Measurements from ENCODE around the gene FBXO42. TPM values are rescaled to one million over a fixed set of nuclear protein-coding genes. Genes with fewer than 3 reads are reported as not detected.

Gene FBXO42
- total RNA-seq, 2 experiments from 2014 or later = 16.5 to 17.2 TPM

DNA sequence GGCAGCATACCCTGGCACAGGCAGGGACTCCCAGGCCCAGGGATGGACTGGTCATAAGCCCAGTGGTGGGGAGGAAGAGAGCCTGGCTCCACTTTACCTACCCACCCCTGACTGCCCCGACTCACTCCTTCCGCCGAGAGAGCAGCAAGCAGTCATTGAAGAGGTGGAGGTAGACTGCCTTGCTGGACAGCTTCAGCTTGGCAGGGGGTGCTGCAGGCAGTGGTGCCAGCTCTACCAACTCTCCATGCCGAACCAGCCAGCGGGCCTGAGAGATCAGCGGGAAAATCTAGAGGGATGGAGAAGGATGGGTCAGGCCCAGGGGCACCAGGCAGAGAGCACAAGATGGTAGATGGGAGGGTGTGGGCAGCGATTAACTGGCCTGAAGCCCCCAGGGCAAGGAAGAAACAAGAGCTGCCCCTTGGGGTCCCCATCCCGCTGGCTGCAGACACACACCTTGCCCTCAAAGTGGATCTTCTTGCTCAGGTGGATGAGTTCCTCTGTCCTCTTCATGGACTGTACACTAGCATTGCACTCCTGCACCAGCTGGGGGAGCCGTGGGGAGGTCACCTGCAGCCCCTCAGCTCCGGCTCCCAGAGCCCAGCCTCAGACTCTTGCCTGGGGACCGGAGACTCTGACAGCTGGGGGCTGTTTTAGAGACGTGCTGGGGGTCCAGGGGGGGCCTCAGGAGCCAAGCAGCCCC lies 147.5 kb downstream of the FBXO42 start:
- ChIA-PET POLR2A (no interaction called here), CTCF (interaction anchor here (1.3 to 2.1 kb wide), 2 partner anchors 33 to 40 kb away, joined by 4 to 6 read pairs; no protein-coding TSS in a partner anchor)

DNA sequence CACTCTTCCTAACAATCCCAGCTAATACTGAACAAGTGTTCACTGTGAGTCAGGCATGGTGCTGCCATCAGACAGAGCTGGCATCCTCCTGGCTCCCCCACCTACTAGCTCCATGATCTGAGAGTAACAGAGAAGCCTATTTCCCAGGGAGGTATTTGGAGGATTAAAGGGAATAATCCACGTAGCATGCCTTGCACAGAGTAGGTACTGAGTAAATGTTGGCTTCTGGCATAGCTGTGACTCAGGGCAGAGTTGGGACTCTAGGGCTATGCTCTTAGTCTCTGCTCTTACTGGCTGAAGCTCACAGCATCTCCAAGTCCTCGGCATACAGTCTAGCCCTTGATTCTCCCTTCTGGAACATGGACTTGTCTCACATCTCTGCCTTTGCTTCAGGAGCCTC lies 148.1 kb downstream of the FBXO42 start:
- ChIA-PET CTCF (interaction anchor here (1.3 to 2.1 kb wide), 2 partner anchors 34 to 40 kb away, joined by 4 to 6 read pairs; no protein-coding TSS in a partner anchor), POLR2A (no interaction called here)

DNA sequence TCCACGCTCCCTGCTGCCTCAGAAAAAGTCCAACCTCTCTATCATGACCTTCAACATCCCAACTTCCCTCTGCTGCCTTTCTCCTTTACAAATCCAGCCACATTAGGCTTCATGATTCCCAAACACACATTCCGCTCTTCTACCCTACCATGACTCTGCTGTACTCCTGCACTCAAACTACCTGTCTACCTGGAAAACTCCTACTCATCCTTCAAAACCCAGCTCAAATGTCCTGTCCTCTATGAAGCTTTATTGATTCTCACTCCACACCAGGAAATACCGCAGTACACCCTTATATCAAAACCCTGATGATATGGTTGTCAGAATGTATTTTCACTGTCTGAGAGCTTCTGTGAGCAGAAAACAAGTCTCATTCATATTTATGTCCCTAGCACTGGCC lies 148.7 kb downstream of the FBXO42 start:
- ChIA-PET CTCF (interaction anchor here (2.1 kb wide), 1 partner anchor 41 kb away, joined by 6 read pairs; no protein-coding TSS in a partner anchor), POLR2A (no interaction called here)

DNA sequence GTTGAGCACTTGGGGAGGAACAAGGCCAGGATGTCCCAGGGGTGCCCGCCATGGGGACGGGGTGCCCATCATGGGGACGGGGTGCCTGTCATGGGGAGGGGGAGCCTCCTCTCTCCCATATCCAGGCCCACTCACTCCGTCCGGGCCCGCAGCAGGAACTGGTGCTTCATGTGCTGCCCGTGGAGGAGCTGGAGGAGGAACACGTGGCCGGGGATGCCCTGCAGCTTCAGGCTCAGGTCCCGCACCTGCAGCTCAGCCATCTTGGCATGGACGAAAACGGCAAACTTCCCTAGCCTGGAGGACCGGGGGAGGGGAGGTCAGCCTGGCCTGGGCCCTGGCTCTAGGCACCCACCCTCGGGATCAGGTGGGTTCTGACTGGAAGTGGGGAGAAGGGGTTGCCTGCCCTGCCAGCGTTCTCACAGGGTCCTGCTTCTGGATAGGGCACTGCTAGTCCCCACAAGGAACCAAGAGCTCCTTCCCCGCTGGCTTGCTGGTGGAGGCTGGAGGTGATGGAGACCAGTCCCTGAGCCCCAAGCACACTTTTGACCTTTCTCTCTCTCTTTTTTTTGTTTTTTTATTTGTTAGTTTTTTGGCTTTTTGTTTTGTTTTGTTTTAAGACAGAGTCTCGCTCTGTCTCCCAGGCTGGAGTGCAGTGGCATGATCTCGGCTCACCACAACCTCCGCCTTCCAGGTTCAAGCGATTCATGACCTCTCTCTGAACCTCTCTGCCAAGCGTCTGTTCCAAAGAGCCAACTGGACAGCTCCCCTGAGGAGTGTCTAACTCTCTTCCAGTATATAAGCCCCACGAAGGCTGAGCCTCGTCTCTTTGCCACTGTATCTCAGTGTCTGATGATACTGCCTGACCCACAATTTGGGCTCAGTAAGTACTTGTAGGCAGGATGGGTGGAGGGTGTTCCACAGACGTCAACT lies 149.7 kb downstream of the FBXO42 start:
- ChIA-PET CTCF (interaction anchor here (1.5 kb wide), 1 partner anchor 42 kb away, joined by 4 read pairs; no protein-coding TSS in a partner anchor), POLR2A (no interaction called here)

DNA sequence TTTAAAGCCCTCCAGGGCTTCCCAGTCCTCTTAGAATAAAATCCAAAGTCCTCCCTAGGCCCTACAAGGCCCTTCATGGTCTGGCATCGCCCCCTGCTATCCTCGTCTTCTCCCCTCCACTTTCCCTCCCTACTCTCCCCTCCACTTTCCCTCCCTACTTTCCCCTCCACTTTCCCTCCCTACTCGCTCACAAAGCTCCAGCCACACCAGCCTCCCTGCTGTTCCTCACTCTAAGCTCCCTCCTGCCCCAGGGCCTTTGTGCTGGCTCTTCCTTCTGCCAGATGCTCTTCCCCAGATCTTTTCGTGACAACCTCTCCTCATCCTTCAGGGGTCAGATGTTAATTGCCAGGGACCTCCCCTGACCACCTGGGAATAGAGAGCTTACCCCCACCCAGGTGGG lies 152.6 kb downstream of the FBXO42 start:
- POLR2A ChIA-PET = no interaction called here

DNA sequence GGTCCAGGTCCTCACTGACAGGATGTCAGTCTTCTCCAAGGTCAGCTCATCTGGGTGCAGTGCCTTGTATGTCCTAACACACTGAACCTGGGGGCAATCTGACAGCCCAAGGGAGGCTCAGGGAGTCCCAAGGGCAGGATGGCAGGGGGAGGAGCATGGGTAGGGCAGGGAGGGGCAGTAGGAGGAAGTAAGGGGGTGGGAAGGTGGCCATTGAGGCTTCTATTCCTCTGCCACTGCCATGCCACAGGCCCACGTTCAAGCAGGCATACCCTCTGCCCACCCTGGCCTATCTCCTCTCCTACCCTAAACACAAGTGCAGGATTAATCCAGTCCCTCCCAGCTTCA lies 153.2 kb downstream of the FBXO42 start:
- CTCF ChIA-PET = interaction anchor here (1.1 kb wide), 1 partner anchor 120 kb away, joined by 3 read pairs; no protein-coding TSS in a partner anchor
- POLR2A ChIA-PET = no interaction called here

More for the DNA sequence above, 152.6 kb downstream of the FBXO42 start:
- CTCF ChIA-PET = interaction anchor here (0.6 to 1.1 kb wide), 4 partner anchors 49 to 127 kb away, joined by 3 to 4 read pairs (median 4); no protein-coding TSS in a partner anchor

DNA sequence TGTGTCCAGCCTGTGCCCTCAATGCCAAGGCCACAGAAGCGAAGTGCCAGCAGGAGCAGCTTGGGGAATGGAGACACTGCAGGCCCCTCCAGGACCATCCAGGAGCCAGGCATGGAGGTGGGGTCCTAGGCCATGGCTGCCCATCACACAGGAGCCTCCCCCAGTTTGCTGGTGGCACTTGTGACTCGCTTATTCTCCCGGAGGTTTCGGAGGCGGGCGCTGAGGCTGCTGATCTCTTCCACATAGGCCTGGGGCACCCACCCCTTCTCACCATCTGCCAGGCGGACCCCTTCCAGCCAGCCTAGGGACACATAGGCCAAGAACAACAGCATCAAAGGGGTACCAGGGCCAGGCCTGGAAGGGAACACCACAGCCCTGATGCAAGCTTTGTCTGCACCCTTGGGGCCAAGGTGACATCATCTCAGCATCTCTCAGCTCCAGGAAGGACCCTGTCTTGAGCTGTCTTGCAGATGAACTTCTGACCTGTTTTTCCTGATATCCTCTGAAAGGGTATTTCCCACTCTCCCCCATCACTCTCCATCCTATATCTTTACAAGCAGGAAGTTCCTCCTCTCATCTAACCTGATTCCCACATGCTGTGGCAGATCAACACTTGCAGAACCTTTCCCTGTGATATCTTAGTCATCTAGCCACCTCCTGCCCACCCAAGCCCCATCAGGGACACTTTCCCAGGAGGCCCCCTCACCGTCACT lies 153.7 kb downstream of the FBXO42 start:
- ChIA-PET CTCF (interaction anchor here (1.1 kb wide), 1 partner anchor 120 kb away, joined by 3 read pairs; no protein-coding TSS in a partner anchor), POLR2A (no interaction called here)

DNA sequence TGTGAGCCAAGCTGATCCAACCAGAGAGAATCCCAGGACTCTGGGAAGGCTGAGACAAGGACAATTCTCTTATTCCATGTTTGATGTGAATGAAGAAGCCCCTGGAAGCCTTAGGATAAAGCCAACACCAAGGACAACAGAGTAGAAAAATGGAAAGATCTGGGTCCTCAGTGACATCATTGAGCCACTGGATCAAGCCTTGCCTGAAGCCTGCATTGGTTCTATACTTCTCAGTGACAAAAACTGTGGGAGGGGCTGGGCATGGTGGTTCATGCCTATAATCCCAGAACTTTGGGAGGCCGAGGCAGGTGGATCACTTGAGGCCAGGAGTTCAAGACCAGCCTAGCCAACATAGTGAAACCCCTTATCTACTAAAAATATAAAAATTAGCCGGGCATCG lies 155.4 kb downstream of the FBXO42 start:
- CTCF ChIA-PET = interaction anchor here (0.6 kb wide), 1 partner anchor 63 kb away, joined by 3 read pairs; no protein-coding TSS in a partner anchor
- POLR2A ChIA-PET = interaction anchor here (0.6 kb wide), 1 partner anchor 1012 kb away, joined by 3 read pairs; no protein-coding TSS in a partner anchor

Other genes starting within 250 kb of the FBXO42 start
- gene EPHA2, start 196.4 kb downstream of the FBXO42 start, total RNA-seq = not detected
- 1 to 10 TPM; 5.7 to 6.0 TPM for gene ARHGEF19, start 139.8 kb downstream of the FBXO42 start, total RNA-seq
- gene CPLANE2, start 115.3 kb downstream of the FBXO42 start, total RNA-seq = 1 to 10 TPM; 2.6 to 3.2 TPM
- 100 to 1,000 TPM; 204 to 214 TPM for gene SZRD1, start 14.8 kb upstream of the FBXO42 start, total RNA-seq
- not detected for gene SPATA21, start 84.9 kb upstream of the FBXO42 start, total RNA-seq
- gene NECAP2, start 88.2 kb upstream of the FBXO42 start, total RNA-seq = 10 to 100 TPM; 62.3 to 64.2 TPM
- 1,000 to 10,000 TPM in 1 of 2 experiments, 100 to 1,000 TPM in 1; 907 to 1,003 TPM for gene RNU1-1, start 161.8 kb upstream of the FBXO42 start, total RNA-seq